MM.1S (cell line): ENCODE results near the gene SARNP.

Experiments used
- EZH2 ChIP-seq: fragments of 300-600 bp; sonication (generic); optimal IDR thresholded peaks from 2 replicates; pipeline ENCODE3; 2017; ENCODE audit warnings: low read depth, mild to moderate bottlenecking, antibody characterized with exemption, low read length, mixed read lengths
- TF ChIP-seq, protein P1 (sequence below): fragments of 300-600 bp; sonication (generic); IDR thresholded peaks from 2 replicates; pipeline ENCODE4 v1.5.1; 2016; ENCODE audit warnings: antibody characterized with exemption, low read length, mixed read lengths

DNA sequence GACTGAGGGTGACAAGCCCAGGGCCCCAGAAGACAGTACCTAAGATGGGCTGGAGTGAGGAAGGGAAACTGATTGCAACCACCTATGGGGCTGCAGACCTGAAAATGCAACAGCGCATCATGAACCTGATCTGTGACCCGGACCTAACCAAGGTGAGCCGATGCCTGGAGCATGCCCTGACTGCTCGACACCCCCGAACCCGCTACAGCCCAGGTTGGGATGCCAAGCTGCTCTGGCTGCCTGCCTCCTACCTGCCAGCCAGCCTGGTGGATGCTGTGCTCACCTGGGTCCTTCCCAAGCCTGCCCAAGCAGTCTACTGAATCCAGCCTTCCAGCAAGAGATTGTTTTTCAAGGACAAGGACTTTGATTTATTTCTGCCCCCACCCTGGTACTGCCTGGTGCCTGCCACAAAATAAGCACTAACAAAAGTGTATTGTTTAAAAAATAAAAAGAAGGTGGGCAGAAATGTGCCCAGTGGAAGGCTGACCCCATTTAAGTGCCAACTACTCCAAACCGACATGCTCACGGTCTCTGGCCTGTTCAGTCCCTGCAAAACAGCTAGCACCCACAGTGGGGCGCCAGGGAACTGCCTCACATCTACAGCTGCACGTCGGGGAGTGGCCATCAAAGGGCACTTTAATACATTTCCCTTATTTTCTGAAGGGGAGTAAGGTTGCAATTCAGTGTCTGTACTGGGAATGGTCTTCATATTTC lies 93.1 kb downstream of the SARNP start:
- TF ChIP-seq EZH2, result no peak
- TF ChIP-seq, protein P1, sequence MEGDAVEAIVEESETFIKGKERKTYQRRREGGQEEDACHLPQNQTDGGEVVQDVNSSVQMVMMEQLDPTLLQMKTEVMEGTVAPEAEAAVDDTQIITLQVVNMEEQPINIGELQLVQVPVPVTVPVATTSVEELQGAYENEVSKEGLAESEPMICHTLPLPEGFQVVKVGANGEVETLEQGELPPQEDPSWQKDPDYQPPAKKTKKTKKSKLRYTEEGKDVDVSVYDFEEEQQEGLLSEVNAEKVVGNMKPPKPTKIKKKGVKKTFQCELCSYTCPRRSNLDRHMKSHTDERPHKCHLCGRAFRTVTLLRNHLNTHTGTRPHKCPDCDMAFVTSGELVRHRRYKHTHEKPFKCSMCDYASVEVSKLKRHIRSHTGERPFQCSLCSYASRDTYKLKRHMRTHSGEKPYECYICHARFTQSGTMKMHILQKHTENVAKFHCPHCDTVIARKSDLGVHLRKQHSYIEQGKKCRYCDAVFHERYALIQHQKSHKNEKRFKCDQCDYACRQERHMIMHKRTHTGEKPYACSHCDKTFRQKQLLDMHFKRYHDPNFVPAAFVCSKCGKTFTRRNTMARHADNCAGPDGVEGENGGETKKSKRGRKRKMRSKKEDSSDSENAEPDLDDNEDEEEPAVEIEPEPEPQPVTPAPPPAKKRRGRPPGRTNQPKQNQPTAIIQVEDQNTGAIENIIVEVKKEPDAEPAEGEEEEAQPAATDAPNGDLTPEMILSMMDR, result peak; percentile 61
